HepG2 (cell line): ENCODE data around the gene ZFAND2B. TPM values are rescaled to one million over a fixed set of nuclear protein-coding genes. Genes with fewer than 3 reads are reported as not detected.
A peak's percentile ranks its signal among the peaks of the same experiment; 100 is the strongest.

ENCODE experiments used
- ARNTL ChIP-seq: sonication (generic); formaldehyde crosslinking; IDR thresholded peaks from 2 replicates; pipeline ENCODE4 v1.4.0; 2020; ENCODE audit warnings: mild to moderate bottlenecking, missing genetic modification reagents
- FOXK2 ChIP-seq: fragments of 450-650 bp; IDR thresholded peaks from 2 replicates; pipeline ENCODE4 v1.6.1; 2016
- HNF4A ChIP-seq: sonication (generic); formaldehyde crosslinking; IDR thresholded peaks from 2 replicates; pipeline ENCODE4 v1.4.0; 2020; ENCODE audit warnings: missing genetic modification reagents
- HOXA7 ChIP-seq: sonication (generic); formaldehyde crosslinking; IDR thresholded peaks from 2 replicates; pipeline ENCODE4 v1.8.1; 2022; ENCODE audit warnings: mild to moderate bottlenecking, missing genetic modification reagents, moderate library complexity
- IKZF1 ChIP-seq: fragments of 450-650 bp; IDR thresholded peaks from 2 replicates; pipeline ENCODE4 v1.7.1; 2016
- MLLT10 ChIP-seq: sonication (generic); formaldehyde crosslinking; IDR thresholded peaks from 2 replicates; pipeline ENCODE4 v1.4.0; 2020; ENCODE audit warnings: missing genetic modification reagents
- MTF2 ChIP-seq: sonication (generic); formaldehyde crosslinking; IDR thresholded peaks from 2 replicates; pipeline ENCODE4 v1.5.0; 2020; ENCODE audit warnings: missing genetic modification reagents, borderline replicate concordance
- MYC ChIP-seq: sonication (generic); formaldehyde crosslinking; IDR thresholded peaks from 2 replicates; pipeline ENCODE4 v1.9.0; 2021; ENCODE audit warnings: missing genetic modification reagents, borderline replicate concordance
- POGZ ChIP-seq: sonication (generic); formaldehyde crosslinking; IDR thresholded peaks from 2 replicates; pipeline ENCODE4 v1.4.0; 2020; ENCODE audit warnings: mild to moderate bottlenecking, missing genetic modification reagents
- SALL1 ChIP-seq: sonication (generic); formaldehyde crosslinking; IDR thresholded peaks from 2 replicates; pipeline ENCODE4 v1.8.0; 2022; ENCODE audit warnings: mild to moderate bottlenecking, missing genetic modification reagents
- ZFP90 ChIP-seq: sonication (generic); formaldehyde crosslinking; IDR thresholded peaks from 2 replicates; pipeline ENCODE4 v1.8.0; 2022; ENCODE audit warnings: missing genetic modification reagents, mild to moderate bottlenecking, inconsistent platforms, borderline replicate concordance
- ZNF670 ChIP-seq: sonication (generic); formaldehyde crosslinking; IDR thresholded peaks from 2 replicates; pipeline ENCODE4 v1.8.0; 2022; ENCODE audit warnings: mild to moderate bottlenecking, missing genetic modification reagents, borderline replicate concordance
- ZSCAN21 ChIP-seq: sonication (generic); formaldehyde crosslinking; IDR thresholded peaks from 2 replicates; pipeline ENCODE4 v1.8.0; 2022; ENCODE audit warnings: mild to moderate bottlenecking, missing genetic modification reagents, moderate library complexity, borderline replicate concordance
- ZSCAN22 ChIP-seq: sonication (generic); formaldehyde crosslinking; IDR thresholded peaks from 2 replicates; pipeline ENCODE4 v1.4.0; 2020; ENCODE audit warnings: mild to moderate bottlenecking, missing genetic modification reagents
- polyA plus RNA-seq, 8 experiments: library from polyadenylated mRNA; depleted of rRNA in 3 of 8; stranded (reverse) in 7 of 8; unstranded in 1 of 8; fragments of >200 nt; fragmentation: Illumina TruSeq in 4 of 8; extraction: Trizol in 4 of 8; gene quantifications; 2 replicates each; pipeline versions ENCODE4 v1.2.1 to v1.2.3, GENCODE V29; 2011 to 2016; ENCODE audit warnings: low read depth in 4 of 8, missing spikeins in 1 of 8, mixed read lengths in 1 of 8; ENCODE audit not compliant: insufficient read depth in 1 of 8
- total RNA-seq, 5 experiments: library from RNA; depleted of rRNA; stranded (reverse); fragments of >200 nt; fragmentation: Illumina TruSeq; extraction: Trizol; gene quantifications; 2 replicates each; pipeline ENCODE4 v1.2.3, GENCODE V29; 2016; ENCODE audit warnings: low read depth in 1 of 5
- TF ChIP-seq, protein P1 (sequence below): sonication (generic); formaldehyde crosslinking; IDR thresholded peaks from 2 replicates; pipeline ENCODE4; 2020; ENCODE audit warnings: missing genetic modification reagents, mild to moderate bottlenecking, borderline replicate concordance
- TF ChIP-seq, protein P2 (sequence below): sonication (generic); formaldehyde crosslinking; IDR thresholded peaks from 2 replicates; pipeline ENCODE4 v1.4.0; 2020; ENCODE audit warnings: mild to moderate bottlenecking, missing genetic modification reagents
- TF ChIP-seq, protein P3 (sequence below): sonication (generic); formaldehyde crosslinking; IDR thresholded peaks from 2 replicates; pipeline ENCODE4 v1.5.0; 2020; ENCODE audit warnings: missing genetic modification reagents, mild to moderate bottlenecking, borderline replicate concordance
- TF ChIP-seq, protein P4 (sequence below): sonication (generic); formaldehyde crosslinking; conservative IDR thresholded peaks from 2 replicates; pipeline ENCODE4 v1.8.0; 2022; ENCODE audit warnings: mild to moderate bottlenecking, moderate library complexity, missing genetic modification reagents
- TF ChIP-seq, protein P5 (sequence below): sonication (generic); formaldehyde crosslinking; IDR thresholded peaks from 2 replicates; pipeline ENCODE4 v1.5.0; 2020; ENCODE audit warnings: missing genetic modification reagents, mild to moderate bottlenecking, borderline replicate concordance

The ZFAND2B gene
- total and polyA plus RNA-seq, 2 of the 13 experiments (the other 11 are each of a cell fraction or from before 2014, with no cell fraction given) = 53.3 to 115 TPM

DNA sequence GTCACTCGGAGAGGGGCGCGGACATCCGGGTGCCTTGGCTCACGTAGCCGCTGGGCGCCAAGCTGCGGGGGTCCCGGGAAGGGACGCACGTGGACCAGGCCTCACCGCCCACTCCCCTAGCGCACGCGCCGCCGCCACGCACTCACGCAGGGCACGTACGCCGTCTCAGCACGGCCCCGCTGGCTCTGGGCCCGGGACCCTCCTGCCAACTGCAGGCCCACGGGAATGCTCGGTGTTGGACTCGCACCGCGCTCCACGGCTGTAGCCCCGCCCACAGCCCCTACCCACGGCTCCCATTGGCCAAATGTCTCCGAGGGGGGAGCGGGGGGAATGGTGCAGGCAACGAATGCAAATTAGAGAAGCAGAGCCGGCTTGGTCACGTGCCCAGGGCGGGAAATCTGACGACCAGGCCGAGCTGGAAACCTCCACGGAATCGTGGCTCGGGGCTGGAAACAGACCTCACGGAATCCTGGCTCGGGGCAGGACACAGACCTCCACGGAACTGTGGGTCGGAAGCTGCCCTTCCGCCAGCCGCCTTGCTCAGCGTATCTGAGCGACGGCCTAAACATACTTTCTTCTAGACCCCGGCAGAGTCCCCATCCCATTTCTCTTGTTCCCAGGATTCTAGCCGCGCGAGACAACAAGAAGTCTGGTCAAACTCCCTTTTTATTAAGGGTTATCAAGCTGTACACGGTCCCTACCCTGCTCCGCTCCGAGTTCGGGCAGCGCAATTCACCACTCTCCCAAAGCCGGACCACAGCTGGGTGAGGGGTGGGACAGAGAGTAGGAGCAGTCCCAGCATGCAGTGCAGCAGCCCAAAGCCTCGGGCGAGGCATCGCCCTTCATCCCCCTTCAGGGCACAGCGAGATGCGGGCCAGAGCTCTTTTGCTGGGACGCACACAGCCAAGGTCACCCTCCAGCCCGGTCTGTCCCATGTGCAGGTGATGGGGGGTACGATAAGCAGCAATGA, 12.4 kb downstream of the ZFAND2B start, which contains the start of gene ABCB6 (continued):
- TF ChIP-seq, protein P1, sequence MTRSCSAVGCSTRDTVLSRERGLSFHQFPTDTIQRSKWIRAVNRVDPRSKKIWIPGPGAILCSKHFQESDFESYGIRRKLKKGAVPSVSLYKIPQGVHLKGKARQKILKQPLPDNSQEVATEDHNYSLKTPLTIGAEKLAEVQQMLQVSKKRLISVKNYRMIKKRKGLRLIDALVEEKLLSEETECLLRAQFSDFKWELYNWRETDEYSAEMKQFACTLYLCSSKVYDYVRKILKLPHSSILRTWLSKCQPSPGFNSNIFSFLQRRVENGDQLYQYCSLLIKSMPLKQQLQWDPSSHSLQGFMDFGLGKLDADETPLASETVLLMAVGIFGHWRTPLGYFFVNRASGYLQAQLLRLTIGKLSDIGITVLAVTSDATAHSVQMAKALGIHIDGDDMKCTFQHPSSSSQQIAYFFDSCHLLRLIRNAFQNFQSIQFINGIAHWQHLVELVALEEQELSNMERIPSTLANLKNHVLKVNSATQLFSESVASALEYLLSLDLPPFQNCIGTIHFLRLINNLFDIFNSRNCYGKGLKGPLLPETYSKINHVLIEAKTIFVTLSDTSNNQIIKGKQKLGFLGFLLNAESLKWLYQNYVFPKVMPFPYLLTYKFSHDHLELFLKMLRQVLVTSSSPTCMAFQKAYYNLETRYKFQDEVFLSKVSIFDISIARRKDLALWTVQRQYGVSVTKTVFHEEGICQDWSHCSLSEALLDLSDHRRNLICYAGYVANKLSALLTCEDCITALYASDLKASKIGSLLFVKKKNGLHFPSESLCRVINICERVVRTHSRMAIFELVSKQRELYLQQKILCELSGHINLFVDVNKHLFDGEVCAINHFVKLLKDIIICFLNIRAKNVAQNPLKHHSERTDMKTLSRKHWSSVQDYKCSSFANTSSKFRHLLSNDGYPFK (CRISPR knock-in tag) = peak; percentile 85
- TF ChIP-seq ARNTL (CRISPR knock-in tag) (peak; percentile 96), MLLT10 (CRISPR knock-in tag) (no peak), ZSCAN21 (CRISPR knock-in tag) (peak; percentile 98), ZFP90 (CRISPR knock-in tag) (peak; percentile 88), SALL1 (CRISPR knock-in tag) (peak; percentile 96), FOXK2 (no peak), POGZ (CRISPR knock-in tag) (peak; percentile 75), HOXA7 (CRISPR knock-in tag) (no peak; the same call in 1 of the 2 replicates), MYC (CRISPR knock-in tag) (peak; percentile 99), IKZF1 (no peak), ZSCAN22 (no peak; the same call in 1 of the 2 replicates), HNF4A (CRISPR knock-in tag) (peak; percentile 14; the same call in 1 of the 2 replicates), MTF2 (CRISPR knock-in tag) (peak; percentile 94; the same call in 1 of the 2 replicates), ZNF670 (CRISPR knock-in tag) (no peak)
- TF ChIP-seq, protein P2, sequence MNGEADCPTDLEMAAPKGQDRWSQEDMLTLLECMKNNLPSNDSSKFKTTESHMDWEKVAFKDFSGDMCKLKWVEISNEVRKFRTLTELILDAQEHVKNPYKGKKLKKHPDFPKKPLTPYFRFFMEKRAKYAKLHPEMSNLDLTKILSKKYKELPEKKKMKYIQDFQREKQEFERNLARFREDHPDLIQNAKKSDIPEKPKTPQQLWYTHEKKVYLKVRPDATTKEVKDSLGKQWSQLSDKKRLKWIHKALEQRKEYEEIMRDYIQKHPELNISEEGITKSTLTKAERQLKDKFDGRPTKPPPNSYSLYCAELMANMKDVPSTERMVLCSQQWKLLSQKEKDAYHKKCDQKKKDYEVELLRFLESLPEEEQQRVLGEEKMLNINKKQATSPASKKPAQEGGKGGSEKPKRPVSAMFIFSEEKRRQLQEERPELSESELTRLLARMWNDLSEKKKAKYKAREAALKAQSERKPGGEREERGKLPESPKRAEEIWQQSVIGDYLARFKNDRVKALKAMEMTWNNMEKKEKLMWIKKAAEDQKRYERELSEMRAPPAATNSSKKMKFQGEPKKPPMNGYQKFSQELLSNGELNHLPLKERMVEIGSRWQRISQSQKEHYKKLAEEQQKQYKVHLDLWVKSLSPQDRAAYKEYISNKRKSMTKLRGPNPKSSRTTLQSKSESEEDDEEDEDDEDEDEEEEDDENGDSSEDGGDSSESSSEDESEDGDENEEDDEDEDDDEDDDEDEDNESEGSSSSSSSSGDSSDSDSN (CRISPR knock-in tag) = peak; percentile 95
- TF ChIP-seq, protein P3, sequence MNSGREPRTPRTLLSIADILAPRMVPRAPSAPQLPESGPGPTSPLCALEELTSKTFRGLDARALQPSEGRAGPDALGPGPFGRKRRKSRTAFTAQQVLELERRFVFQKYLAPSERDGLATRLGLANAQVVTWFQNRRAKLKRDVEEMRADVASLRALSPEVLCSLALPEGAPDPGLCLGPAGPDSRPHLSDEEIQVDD (CRISPR knock-in tag) = peak; percentile 89; the same call in 1 of the 2 replicates
- TF ChIP-seq, protein P4, sequence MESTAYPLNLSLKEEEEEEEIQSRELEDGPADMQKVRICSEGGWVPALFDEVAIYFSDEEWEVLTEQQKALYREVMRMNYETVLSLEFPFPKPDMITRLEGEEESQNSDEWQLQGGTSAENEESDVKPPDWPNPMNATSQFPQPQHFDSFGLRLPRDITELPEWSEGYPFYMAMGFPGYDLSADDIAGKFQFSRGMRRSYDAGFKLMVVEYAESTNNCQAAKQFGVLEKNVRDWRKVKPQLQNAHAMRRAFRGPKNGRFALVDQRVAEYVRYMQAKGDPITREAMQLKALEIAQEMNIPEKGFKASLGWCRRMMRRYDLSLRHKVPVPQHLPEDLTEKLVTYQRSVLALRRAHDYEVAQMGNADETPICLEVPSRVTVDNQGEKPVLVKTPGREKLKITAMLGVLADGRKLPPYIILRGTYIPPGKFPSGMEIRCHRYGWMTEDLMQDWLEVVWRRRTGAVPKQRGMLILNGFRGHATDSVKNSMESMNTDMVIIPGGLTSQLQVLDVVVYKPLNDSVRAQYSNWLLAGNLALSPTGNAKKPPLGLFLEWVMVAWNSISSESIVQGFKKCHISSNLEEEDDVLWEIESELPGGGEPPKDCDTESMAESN = peak; percentile 94
- TF ChIP-seq, protein P5, sequence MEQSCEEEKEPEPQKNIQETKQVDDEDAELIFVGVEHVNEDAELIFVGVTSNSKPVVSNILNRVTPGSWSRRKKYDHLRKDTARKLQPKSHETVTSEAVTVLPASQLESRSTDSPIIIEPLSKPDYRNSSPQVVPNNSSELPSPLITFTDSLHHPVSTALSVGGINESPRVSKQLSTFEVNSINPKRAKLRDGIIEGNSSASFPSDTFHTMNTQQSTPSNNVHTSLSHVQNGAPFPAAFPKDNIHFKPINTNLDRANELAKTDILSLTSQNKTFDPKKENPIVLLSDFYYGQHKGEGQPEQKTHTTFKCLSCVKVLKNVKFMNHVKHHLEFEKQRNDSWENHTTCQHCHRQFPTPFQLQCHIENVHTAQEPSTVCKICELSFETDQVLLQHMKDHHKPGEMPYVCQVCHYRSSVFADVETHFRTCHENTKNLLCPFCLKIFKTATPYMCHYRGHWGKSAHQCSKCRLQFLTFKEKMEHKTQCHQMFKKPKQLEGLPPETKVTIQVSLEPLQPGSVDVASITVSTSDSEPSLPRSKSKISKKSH (CRISPR knock-in tag) = peak; percentile 95
